IMR-90 (cell line): ENCODE data around the gene GINS1. TPM values are rescaled to one million over a fixed set of nuclear protein-coding genes. Genes with fewer than 3 reads are reported as not detected.

Experiments
- ATAC-seq: fragments of 200-7000 bp; cut with Tn5 transposase; 2 replicates; pipeline ENCODE4 v1.9.1; 2020; ENCODE audit warnings: low read depth, mild to moderate bottlenecking, moderate library complexity
- BruUV-seq: library from RNA; stranded (reverse); fragments of 400-500 nt; replicated peaks from 2 replicates; lab custom pipeline; 2021; lab: Mats Ljungman, UMichigan
- CTCF ChIA-PET: fragments of 300-600 bp; formaldehyde crosslinking; extraction: SDS; loops from one replicate; lab custom pipeline; 2021; ENCODE audit warnings: antibody characterized with exemption; lab: Yijun Ruan, JAX
- POLR2A ChIA-PET: fragments of 300-600 bp; sonication (Branson Sonifier 250); formaldehyde crosslinking; loops from one replicate; lab custom pipeline; 2022; ENCODE audit warnings: antibody characterized with exemption; ENCODE audit not compliant: unreplicated experiment; lab: Charles Lee
- DNase-seq: peaks from one replicate; pipeline ENCODE4 v3.0.0; 2013
- H2AFZ ChIP-seq: replicated peaks from 2 replicates; pipeline ENCODE3; 2013; ENCODE audit warnings: low read length, mild to moderate bottlenecking; ENCODE audit not compliant: poor library complexity
- H2AK5ac ChIP-seq: 2 replicates; pipeline ENCODE4 v1.6.1; 2013; ENCODE audit warnings: low read depth, low read length, inconsistent platforms
- H2AK9ac ChIP-seq: replicated peaks from 2 replicates; pipeline ENCODE3; 2013; ENCODE audit warnings: mild to moderate bottlenecking, low read depth, low read length, moderate library complexity; ENCODE audit not compliant: poor library complexity
- H2BK120ac ChIP-seq: 2 replicates; pipeline ENCODE4 v1.6.1; 2013; ENCODE audit warnings: low read depth, low read length, inconsistent platforms
- H2BK15ac ChIP-seq: 3 replicates; pipeline ENCODE4 v1.6.1; 2013; ENCODE audit warnings: low read depth, low read length, inconsistent platforms
- H2BK20ac ChIP-seq: 2 replicates; pipeline ENCODE4 v1.6.1; 2013; ENCODE audit warnings: low read depth, mild to moderate bottlenecking, inconsistent platforms, low read length, moderate library complexity
- H2BK5ac ChIP-seq: 2 replicates; pipeline ENCODE4 v1.6.1; 2013; ENCODE audit warnings: mild to moderate bottlenecking, low read depth, low read length, inconsistent platforms; ENCODE audit not compliant: poor library complexity, severe bottlenecking
- H3K14ac ChIP-seq: replicated peaks from 2 replicates; pipeline ENCODE4 v1.6.1; 2013; ENCODE audit warnings: low read depth, low read length, inconsistent platforms
- H3K18ac ChIP-seq: 2 replicates; pipeline ENCODE4 v1.6.1; 2013; ENCODE audit warnings: low read depth, low read length, control low read depth
- H3K23ac ChIP-seq: 2 replicates; pipeline ENCODE4 v1.6.1; 2013; ENCODE audit warnings: low read depth, low read length, inconsistent platforms
- H3K27ac ChIP-seq: 2 replicates; pipeline ENCODE4 v1.5.1; 2013; ENCODE audit warnings: mild to moderate bottlenecking, control low read depth, low read length; ENCODE audit not compliant: insufficient read depth
- H3K27me3 ChIP-seq: 2 replicates; pipeline ENCODE4 v1.6.1; 2013; ENCODE audit warnings: low read length; ENCODE audit not compliant: control insufficient read depth, insufficient read depth
- H3K36me3 ChIP-seq: 2 replicates; pipeline ENCODE4 v1.6.1; 2013; ENCODE audit warnings: low read length, mixed read lengths; ENCODE audit not compliant: control insufficient read depth, insufficient read depth
- H3K4ac ChIP-seq: 2 replicates; pipeline ENCODE4 v1.6.1; 2013; ENCODE audit warnings: low read depth, low read length, inconsistent platforms
- H3K4me1 ChIP-seq: 2 replicates; pipeline ENCODE4 v1.6.1; 2013; ENCODE audit warnings: low read length, mixed read lengths; ENCODE audit not compliant: control insufficient read depth, insufficient read depth
- H3K4me2 ChIP-seq: 2 replicates; pipeline ENCODE4 v1.6.1; 2013; ENCODE audit warnings: low read depth, mild to moderate bottlenecking, control low read depth, low read length, moderate library complexity
- H3K4me3 ChIP-seq: 2 replicates; pipeline ENCODE4 v1.5.1; 2013; ENCODE audit warnings: low read depth, mild to moderate bottlenecking, control low read depth, low read length, moderate library complexity; ENCODE audit not compliant: insufficient read depth
- H3K56ac ChIP-seq: 2 replicates; pipeline ENCODE4 v1.6.1; 2013; ENCODE audit warnings: low read length, inconsistent platforms; ENCODE audit not compliant: insufficient read depth; ENCODE audit errors: extremely low read depth
- H3K79me1 ChIP-seq, 2 experiments: 2 replicates each; pipeline ENCODE4 v1.6.1; 2013; ENCODE audit warnings: low read length in 2 of 2, inconsistent platforms in 1 of 2, low read depth in 1 of 2
- H3K9ac ChIP-seq: 2 replicates; pipeline ENCODE4 v1.6.1; 2013; ENCODE audit warnings: low read depth, low read length, control low read depth
- H3K9me1 ChIP-seq: 2 replicates; pipeline ENCODE4 v1.6.1; 2013; ENCODE audit warnings: low read length, inconsistent platforms; ENCODE audit not compliant: insufficient read depth
- H3K9me3 ChIP-seq: 2 replicates; pipeline ENCODE4 v1.6.1; 2013; ENCODE audit warnings: low read length; ENCODE audit not compliant: control insufficient read depth, insufficient read depth
- H4K20me1 ChIP-seq: 2 replicates; pipeline ENCODE4 v1.6.1; 2013; ENCODE audit warnings: low read length, inconsistent platforms; ENCODE audit not compliant: insufficient read depth
- H4K5ac ChIP-seq: 2 replicates; pipeline ENCODE4 v1.6.1; 2013; ENCODE audit warnings: mild to moderate bottlenecking, low read depth, low read length, control low read depth
- H4K8ac ChIP-seq, 2 experiments: 2 replicates each; pipeline ENCODE4 v1.6.1; 2013; ENCODE audit warnings: low read depth in 2 of 2, low read length in 2 of 2, control low read depth in 1 of 2, inconsistent platforms in 1 of 2
- H4K91ac ChIP-seq: 2 replicates; pipeline ENCODE4 v1.6.1; 2013; ENCODE audit warnings: low read depth, low read length, inconsistent platforms; ENCODE audit not compliant: insufficient read depth
- BHLHE40 ChIP-seq: fragments of 150-350 bp; IDR thresholded peaks from 2 replicates; pipeline ENCODE4 v1.6.1; 2016; ENCODE audit warnings: mild to moderate bottlenecking, low read depth, low read length
- CEBPB ChIP-seq: IDR thresholded peaks from 2 replicates; pipeline ENCODE4 v1.6.1; 2012; ENCODE audit warnings: low read depth, low read length, improper control_type of control experiment
- FOS ChIP-seq: fragments of 150-350 bp; IDR thresholded peaks from 2 replicates; pipeline ENCODE4 v1.6.1; 2016; ENCODE audit warnings: low read depth, low read length
- MAFK ChIP-seq: IDR thresholded peaks from 2 replicates; pipeline ENCODE4 v1.6.1; 2012; ENCODE audit warnings: low read depth, low read length, improper control_type of control experiment
- MXI1 ChIP-seq: IDR thresholded peaks from 2 replicates; pipeline ENCODE4 v1.6.1; 2012; ENCODE audit warnings: low read depth, mild to moderate bottlenecking, low read length, moderate library complexity, borderline replicate concordance
- POLR2A ChIP-seq: IDR thresholded peaks from 2 replicates; pipeline ENCODE4 v1.6.1; 2012; ENCODE audit warnings: mild to moderate bottlenecking, low read depth, low read length
- RAD21 ChIP-seq: IDR thresholded peaks from 2 replicates; pipeline ENCODE4 v1.6.1; 2012; ENCODE audit warnings: low read length, improper control_type of control experiment
- RCOR1 ChIP-seq: IDR thresholded peaks from 2 replicates; pipeline ENCODE4 v1.6.1; 2012; ENCODE audit warnings: mild to moderate bottlenecking, low read length, improper control_type of control experiment; ENCODE audit not compliant: insufficient replicate concordance
- RFX5 ChIP-seq: IDR thresholded peaks from 2 replicates; pipeline ENCODE4 v1.8.0; 2012; ENCODE audit warnings: low read depth, mild to moderate bottlenecking, low read length, moderate library complexity
- SMC3 ChIP-seq: fragments of 150-350 bp; IDR thresholded peaks from 2 replicates; pipeline ENCODE4 v1.6.1; 2016; ENCODE audit warnings: low read depth, mild to moderate bottlenecking, antibody characterized with exemption, low read length, moderate library complexity
- WGBS, 2 experiments: methylation state at CpG; one replicate each; pipeline versions ENCODE4 v1.1.5 to v1.1.7; 2013; ENCODE audit warnings: missing lambda C conversion rate in 2 of 2; ENCODE audit not compliant: insufficient read length in 1 of 2; ENCODE audit errors: extremely low coverage in 2 of 2; 5-methylcytosine and 5-hydroxymethylcytosine counted together
- dilution Hi-C: fragments of 300-500 bp; cut with HindIII; formaldehyde crosslinking; loops from one replicate; pipeline ENCODE4 v1.14.3; 2018; ENCODE audit warnings: low sequenced_read_pairs; ENCODE audit not compliant: unreplicated experiment
- in situ Hi-C: fragments of 300-500 bp; cut with MboI; formaldehyde crosslinking; loops from 3 replicates; pipeline ENCODE4 v1.14.3; 2019; ENCODE audit warnings: low sequenced_read_pairs, inconsistent platforms, mixed read lengths
- intact Hi-C: fragments of 100-400 bp; cut with micrococcal nuclease; formaldehyde crosslinking; loops from 2 replicates; pipeline ENCODE4 v1.10.0; 2022
- polyA plus RNA-seq, 3 experiments: library from polyadenylated mRNA; depleted of rRNA; stranded (reverse); fragments of >200 nt; gene quantifications; 2 replicates each; pipeline ENCODE4 v1.2.3, GENCODE V29; 2012; ENCODE audit warnings: low replicate concordance in 1 of 3
- total RNA-seq: library from RNA; depleted of rRNA; stranded (reverse); fragments of >200 nt; gene quantifications from 2 replicates; pipeline ENCODE4 v1.2.3, GENCODE V29; 2012
- TF ChIP-seq, protein P1 (sequence below): conservative IDR thresholded peaks from 2 replicates; pipeline ENCODE4 v1.5.1; 2012; ENCODE audit warnings: mild to moderate bottlenecking, low read depth, low read length, improper control_type of control experiment

The GINS1 gene
- total and polyA plus RNA-seq, 2 of the 4 experiments (the other 2 are of a cell fraction), result 4.9 to 6.6 TPM

- H3K4ac ChIP-seq, result peak overlapping the region; percentile 79; the same call in 1 of the 2 replicates
- H2AK9ac ChIP-seq, result peak overlapping the region; percentile 6
- no peak overlapping the region for H3K18ac ChIP-seq
- peak overlapping the region; percentile 84 for H3K4me2 ChIP-seq
- peaks cover 1% of the 10 kb centered on the region for H3K4me1 ChIP-seq
- no peak overlapping the region for H2BK5ac ChIP-seq
- no peak overlapping the region for H2BK20ac ChIP-seq
- dilution Hi-C loops, result no loop called here
- H2AK5ac ChIP-seq, result peak overlapping the region; percentile 50; the same call in 1 of the 2 replicates
- in situ Hi-C loops, result loop anchor here (25.0 kb wide), 1 partner anchor 1771 kb away; the partner anchor contains the start of gene CST3
- H3K56ac ChIP-seq, result peak overlapping the region; percentile 50; the same call in 1 of the 2 replicates
- no peak overlapping the region for H2BK15ac ChIP-seq
- H3K27ac ChIP-seq, result no peak overlapping the region; the same call in 1 of the 2 replicates
- no peak for TF ChIP-seq MAFK
- no peak for TF ChIP-seq SMC3
- no peak for TF ChIP-seq FOS
- no peak for TF ChIP-seq MXI1
- TF ChIP-seq RAD21, result no peak
- TF ChIP-seq, protein P1, sequence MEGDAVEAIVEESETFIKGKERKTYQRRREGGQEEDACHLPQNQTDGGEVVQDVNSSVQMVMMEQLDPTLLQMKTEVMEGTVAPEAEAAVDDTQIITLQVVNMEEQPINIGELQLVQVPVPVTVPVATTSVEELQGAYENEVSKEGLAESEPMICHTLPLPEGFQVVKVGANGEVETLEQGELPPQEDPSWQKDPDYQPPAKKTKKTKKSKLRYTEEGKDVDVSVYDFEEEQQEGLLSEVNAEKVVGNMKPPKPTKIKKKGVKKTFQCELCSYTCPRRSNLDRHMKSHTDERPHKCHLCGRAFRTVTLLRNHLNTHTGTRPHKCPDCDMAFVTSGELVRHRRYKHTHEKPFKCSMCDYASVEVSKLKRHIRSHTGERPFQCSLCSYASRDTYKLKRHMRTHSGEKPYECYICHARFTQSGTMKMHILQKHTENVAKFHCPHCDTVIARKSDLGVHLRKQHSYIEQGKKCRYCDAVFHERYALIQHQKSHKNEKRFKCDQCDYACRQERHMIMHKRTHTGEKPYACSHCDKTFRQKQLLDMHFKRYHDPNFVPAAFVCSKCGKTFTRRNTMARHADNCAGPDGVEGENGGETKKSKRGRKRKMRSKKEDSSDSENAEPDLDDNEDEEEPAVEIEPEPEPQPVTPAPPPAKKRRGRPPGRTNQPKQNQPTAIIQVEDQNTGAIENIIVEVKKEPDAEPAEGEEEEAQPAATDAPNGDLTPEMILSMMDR, result no peak
- no peak for TF ChIP-seq RCOR1
- TF ChIP-seq BHLHE40, result no peak
- TF ChIP-seq CEBPB, result no peak
- no peak for TF ChIP-seq RFX5
- TF ChIP-seq POLR2A, result no peak
- no peaks in the 10 kb centered on the region; the same call in 1 of the 2 replicates for H3K36me3 ChIP-seq
- POLR2A ChIA-PET, result no interaction called here
- WGBS, 2 experiments, result 0% methylated on average over 1 of the region's 4 CpGs; no CpG with 5 or more reads in 1 of the 2 experiments
- peak overlapping the region; percentile 94 for H3K4me3 ChIP-seq
- no peaks in the 10 kb centered on the region for H4K20me1 ChIP-seq
- no peak overlapping the region for H2BK120ac ChIP-seq
- DNase-seq, result no peak
- BruUV-seq, result no TSS peak
- ATAC-seq, result no peak
- H3K27me3 ChIP-seq, result no peaks in the 10 kb centered on the region
- peak overlapping the region; percentile 86 for H3K9ac ChIP-seq
- peak overlapping the region; percentile 99 for H2AFZ ChIP-seq
- peak overlapping the region; percentile 68; the same call in 1 of the 2 replicates for H3K14ac ChIP-seq
- H3K23ac ChIP-seq, result no peak overlapping the region
- CTCF ChIA-PET, result interaction anchor here (1.8 kb wide), 1 partner anchor 9 kb away, joined by 15 read pairs; no protein-coding TSS in a partner anchor
- H4K91ac ChIP-seq, result peak overlapping the region; percentile 67; the same call in 1 of the 2 replicates
- H4K5ac ChIP-seq, result no peak overlapping the region
- peak overlapping the region; percentile 55 to 59 for H4K8ac ChIP-seq
- 0 out of 2 replicates have a peak, but pooled peaks cover 4% of the 10 kb centered on the region for H3K9me1 ChIP-seq
- intact Hi-C loops, result loop anchor here (5.0 kb wide), 1 partner anchor 134 kb away; no protein-coding TSS in a partner anchor
- peaks cover 23 to 37% of the 10 kb centered on the region in 2 experiments for H3K79me1 ChIP-seq
- peaks cover 3% of the 10 kb centered on the region for H3K9me3 ChIP-seq
Measured at GRCh38 chr20:25408170-25408547, 686 bp downstream of the GINS1 start.
